ENCODE data around the gene FREM1. TPM values are rescaled to one million over a fixed set of nuclear protein-coding genes. Genes with fewer than 3 reads are reported as not detected.

The FREM1 gene
- total RNA-seq, 1 experiment from 2014 or later = 0.17 TPM

GRCh38 chr9:14780693-14781092 is 129.5 kb downstream of the FREM1 start:
- Histone ChIP-seq H3F3A (ENCODE audit: insufficient read depth, low read depth) (no peaks in the 10 kb centered on the region), H3K27ac (no peak overlapping the region), H3K4me3 (no peak overlapping the region), H3K4me1 (replicated peaks; ENCODE audit: insufficient read depth) (no peaks in the 10 kb centered on the region), H3K4me2 (no peak overlapping the region), H3K9me3 (ENCODE audit: insufficient read depth, low read depth) (no peaks in the 10 kb centered on the region), H3K27me3 (ENCODE audit: insufficient read depth, low read depth) (no peaks in the 10 kb centered on the region), H4K20me1 (ENCODE audit: insufficient read depth) (no peaks in the 10 kb centered on the region), H2AFZ (no peak overlapping the region), H3K9me2 (ENCODE audit: insufficient read depth) (no peaks in the 10 kb centered on the region), H3K79me2 (ENCODE audit: low read depth) (no peaks in the 10 kb centered on the region), H3K36me3 (ENCODE audit: low read depth) (no peaks in the 10 kb centered on the region)
- no peak for DNase-seq
- TF ChIP-seq EZH2 (IDR thresholded peaks at IDR 0.05; ENCODE audit: low read depth) = no peak
- no peak for TF ChIP-seq CTCF (conservative IDR thresholded peaks at IDR 0.05)
- POLR2A ChIA-PET (ENCODE audit: unreplicated experiment) = no interaction called here
- CTCF ChIA-PET = no interaction called here
- BruUV-seq (replicated peaks) = no TSS peak
- intact Hi-C loops (cut with micrococcal nuclease; ENCODE audit: unreplicated experiment) = no loop called here

DNA sequence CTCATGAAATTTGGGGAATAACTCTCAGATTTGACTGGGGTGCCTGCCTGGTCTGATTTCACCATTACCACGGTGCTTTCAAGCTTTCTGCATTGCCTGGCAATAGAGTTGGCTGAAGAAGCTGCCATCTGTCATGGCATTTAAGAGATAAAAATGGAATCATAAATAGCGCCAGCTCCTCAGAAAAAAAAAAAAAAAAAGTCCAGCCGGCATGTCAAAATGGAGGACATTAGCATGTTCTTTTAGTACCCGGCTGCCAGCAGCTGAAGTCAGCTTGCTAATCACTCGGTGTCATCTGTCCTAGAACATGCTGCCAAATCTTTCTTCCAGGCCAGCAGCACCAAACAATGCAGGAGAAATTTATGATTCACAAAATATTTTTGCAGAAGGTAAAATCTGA is 130.0 kb downstream of the FREM1 start:
- Histone ChIP-seq H3K4me1 (replicated peaks; ENCODE audit: insufficient read depth) (no peaks in the 10 kb centered on the region), H3K36me3 (ENCODE audit: low read depth) (no peaks in the 10 kb centered on the region), H3K79me2 (ENCODE audit: low read depth) (no peaks in the 10 kb centered on the region), H4K20me1 (ENCODE audit: insufficient read depth) (no peaks in the 10 kb centered on the region), H3K27ac (no peak overlapping the region), H3K4me3 (no peak overlapping the region), H3K4me2 (no peak overlapping the region), H3K9me3 (ENCODE audit: insufficient read depth, low read depth) (no peaks in the 10 kb centered on the region), H3F3A (ENCODE audit: insufficient read depth, low read depth) (no peaks in the 10 kb centered on the region), H2AFZ (no peak overlapping the region), H3K9me2 (ENCODE audit: insufficient read depth) (no peaks in the 10 kb centered on the region), H3K27me3 (ENCODE audit: insufficient read depth, low read depth) (no peaks in the 10 kb centered on the region)
- BruUV-seq (replicated peaks) = no TSS peak
- no peak for DNase-seq
- intact Hi-C loops (cut with micrococcal nuclease; ENCODE audit: unreplicated experiment) = no loop called here
- TF ChIP-seq CTCF (conservative IDR thresholded peaks at IDR 0.05) (no peak), EZH2 (IDR thresholded peaks at IDR 0.05; ENCODE audit: low read depth) (no peak)
- POLR2A ChIA-PET (ENCODE audit: unreplicated experiment) = interaction anchor here (0.7 kb wide), 1 partner anchor 922 kb away, joined by 3 read pairs; no protein-coding TSS in a partner anchor
- CTCF ChIA-PET = no interaction called here

- no peak for TF ChIP-seq CTCF (conservative IDR thresholded peaks at IDR 0.05)
- no peak for TF ChIP-seq EZH2 (IDR thresholded peaks at IDR 0.05; ENCODE audit: low read depth)
- DNase-seq = no peak
- no peaks in the 10 kb centered on the region for H3K9me2 ChIP-seq (ENCODE audit: insufficient read depth)
- BruUV-seq (replicated peaks) = no TSS peak
- no peak overlapping the region for H3K4me2 ChIP-seq
- no peak overlapping the region for H3K27ac ChIP-seq
- CTCF ChIA-PET = interaction anchor here (0.6 kb wide), 1 partner anchor 26 kb away, joined by 6 read pairs; no protein-coding TSS in a partner anchor
- no peaks in the 10 kb centered on the region for H3F3A ChIP-seq (ENCODE audit: insufficient read depth, low read depth)
- H4K20me1 ChIP-seq (ENCODE audit: insufficient read depth) = no peaks in the 10 kb centered on the region
- no peaks in the 10 kb centered on the region for H3K9me3 ChIP-seq (ENCODE audit: insufficient read depth, low read depth)
- H3K79me2 ChIP-seq (ENCODE audit: low read depth) = no peaks in the 10 kb centered on the region
- intact Hi-C loops (cut with micrococcal nuclease; ENCODE audit: unreplicated experiment) = no loop called here
- H3K4me3 ChIP-seq = no peak overlapping the region
- H2AFZ ChIP-seq = no peak overlapping the region
- POLR2A ChIA-PET (ENCODE audit: unreplicated experiment) = interaction anchor here (0.7 kb wide), 1 partner anchor 921 kb away, joined by 3 read pairs; no protein-coding TSS in a partner anchor
- H3K27me3 ChIP-seq (ENCODE audit: insufficient read depth, low read depth) = no peaks in the 10 kb centered on the region
- no peaks in the 10 kb centered on the region for H3K36me3 ChIP-seq (ENCODE audit: low read depth)
- H3K4me1 ChIP-seq (replicated peaks; ENCODE audit: insufficient read depth) = no peaks in the 10 kb centered on the region
Measured at GRCh38 chr9:14779566-14780022, 130.6 kb downstream of the FREM1 start.
